Ovary (tissue), 9 donors: ENCODE measurements around the gene NDC80. TPM values are rescaled to one million over a fixed set of nuclear protein-coding genes. Genes with fewer than 3 reads are reported as not detected.

ENCODE experiments used
- DNase-seq, 5 donors: peaks; one replicate each; pipeline ENCODE4 v3.0.0-alpha.2; 2019 to 2020
- H3K27ac ChIP-seq, 2 donors: fragments of 200-600 bp; one replicate each; pipeline versions ENCODE4 v1.5.1 to v1.8.0; 2019 to 2022
- H3K27me3 ChIP-seq: fragments of 200-600 bp; one replicate; pipeline ENCODE4 v1.8.0; 2022
- H3K36me3 ChIP-seq: fragments of 200-600 bp; sonication (generic); one replicate; pipeline ENCODE4 v1.5.1; 2019
- H3K4me1 ChIP-seq: one replicate; pipeline ENCODE4 v1.8.1; 2013; ENCODE audit warnings: mild to moderate bottlenecking, moderate library complexity; ENCODE audit not compliant: insufficient read depth
- H3K4me3 ChIP-seq: fragments of 200-600 bp; sonication (generic); one replicate; pipeline ENCODE4 v1.5.1; 2017
- H3K9me3 ChIP-seq, 2 donors: fragments of 200-600 bp in 1 of 2; sonication (generic) in 1 of 2; one replicate each; pipeline versions ENCODE4 v1.5.1 to v1.8.1; 2013 to 2019; ENCODE audit warnings: mild to moderate bottlenecking in 1 of 2, moderate library complexity in 1 of 2
- CTCF ChIP-seq, 3 donors: fragments of 450-650 bp in 2 of 3; fragments of 200-600 bp in 1 of 3; IDR thresholded peaks; one replicate each; pipeline versions ENCODE4 v1.5.1 to v1.8.0; 2016 to 2022; ENCODE audit warnings: antibody characterized with exemption in 3 of 3, mild to moderate bottlenecking in 1 of 3
- EP300 ChIP-seq: sonication (generic); formaldehyde crosslinking; IDR thresholded peaks from one replicate; pipeline ENCODE4 v1.6.1; 2017; ENCODE audit warnings: antibody characterized with exemption
- POLR2A ChIP-seq: fragments of 450-650 bp; IDR thresholded peaks from one replicate; pipeline ENCODE4 v1.6.1; 2017; ENCODE audit warnings: antibody characterized with exemption, mild to moderate bottlenecking, moderate library complexity
- WGBS, 3 donors: extraction: QIAGEN DNeasy Blood & Tissue Kit in 1 of 3; methylation state at CpG; one replicate each; pipeline versions ENCODE4 v1.1.5 to v1.1.7; 2013 to 2017; 5-methylcytosine and 5-hydroxymethylcytosine counted together
- intact Hi-C, 4 donors: fragments of 100-400 bp; cut with DNase I; formaldehyde crosslinking; loops; one replicate each; pipeline versions ENCODE4 v1.11.0 to v1.15.1; 2022 to 2023
- polyA plus RNA-seq, 2 donors: library from polyadenylated mRNA; stranded (reverse); fragments of 200-250 nt in 1 of 2; fragments of 350-450 nt in 1 of 2; fragmentation: Illumina TruSeq in 1 of 2; extraction: RNeasy Lipid Tissue Mini Kit (QIAGEN cat#74804) in 1 of 2; gene quantifications; one replicate each; pipeline ENCODE4 v1.2.3, GENCODE V29; 2013 to 2014
- total RNA-seq, 7 donors: library from RNA; depleted of rRNA in 2 of 7; stranded (reverse); fragments of >200 nt in 2 of 7; fragmentation: NEBNext Ultra II Directional in 3 of 7; extraction: Animal tissue kit (Norgen Biotek cat#: 25700) in 3 of 7; gene quantifications; one replicate each; pipeline versions ENCODE4 v1.1.0 to v1.2.4, GENCODE V29; 2016 to 2023
- donor health status: DM: no; HTN: no; CAD: no; lungs with moderate emphysema.
- donor health status: DM: no; HTN: no; CAD: no.
- donor health status: Bipolar disorder and iron deficiency.
- donor health status: DM: yes; HTN: yes; CAD: no.
- donor health status: DM: no; HTN: no; CAD: no.
- donor health status: DM: yes; HTN: yes; CAD: no.

The NDC80 gene
- total and polyA plus RNA-seq, 9 donors = 0.13 to 2.5 (median 0.36) TPM; not detected in 2

- WGBS, 3 donors = 73 to 82% (median 78%) methylated on average over 5 of the region's 5 CpGs
- intact Hi-C loops = no loop called here
Observed at GRCh38 chr18:2625217-2625616, 53.9 kb downstream of the NDC80 start.

DNA sequence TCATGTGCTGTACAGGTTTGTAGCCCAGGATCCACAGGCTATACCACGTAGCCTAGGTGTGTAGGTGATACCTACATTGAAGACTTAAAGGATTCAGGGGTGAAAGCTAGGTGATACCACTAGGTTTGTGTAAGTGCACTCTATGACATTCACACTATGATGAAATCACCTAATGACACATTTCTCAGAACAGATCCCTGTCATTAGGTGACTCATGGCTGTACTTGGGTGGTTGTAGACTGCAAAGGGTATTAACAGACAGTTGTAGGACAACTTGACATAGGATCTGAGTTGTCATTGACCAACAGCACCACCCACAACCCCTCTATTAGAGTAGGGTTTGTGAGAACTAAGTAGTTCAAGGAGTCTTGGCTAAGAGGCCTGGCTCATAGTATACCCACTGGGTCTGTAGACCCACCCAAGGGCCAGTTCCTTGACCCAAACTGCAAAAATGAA is 56.5 kb downstream of the NDC80 start:
- no peak overlapping the region for H3K4me3 ChIP-seq
- no peaks in the 10 kb centered on the region for H3K27me3 ChIP-seq
- 83 to 97% (median 92%) methylated on average over 1 of the region's 1 CpG for WGBS, 3 donors
- H3K27ac ChIP-seq = no peak overlapping the region
- no peaks in the 10 kb centered on the region for H3K36me3 ChIP-seq
- intact Hi-C loops = no loop called here
- H3K9me3 ChIP-seq = no peaks in the 10 kb centered on the region
- TF ChIP-seq POLR2A (no peak), CTCF (IDR thresholded peaks at IDR 0.05) (no peak), EP300 (no peak)
- no peak for DNase-seq
- H3K4me1 ChIP-seq = no peaks in the 10 kb centered on the region

More at GRCh38 chr18:2625217-2625616, 53.9 kb downstream of the NDC80 start:
- DNase-seq = no peak
- Histone ChIP-seq H3K9me3 (no peaks in the 10 kb centered on the region), H3K4me3 (no peak overlapping the region), H3K36me3 (no peaks in the 10 kb centered on the region), H3K27ac (no peak overlapping the region), H3K4me1 (no peaks in the 10 kb centered on the region), H3K27me3 (no peaks in the 10 kb centered on the region)
- TF ChIP-seq POLR2A (no peak), CTCF (IDR thresholded peaks at IDR 0.05) (no peak), EP300 (no peak)

DNA sequence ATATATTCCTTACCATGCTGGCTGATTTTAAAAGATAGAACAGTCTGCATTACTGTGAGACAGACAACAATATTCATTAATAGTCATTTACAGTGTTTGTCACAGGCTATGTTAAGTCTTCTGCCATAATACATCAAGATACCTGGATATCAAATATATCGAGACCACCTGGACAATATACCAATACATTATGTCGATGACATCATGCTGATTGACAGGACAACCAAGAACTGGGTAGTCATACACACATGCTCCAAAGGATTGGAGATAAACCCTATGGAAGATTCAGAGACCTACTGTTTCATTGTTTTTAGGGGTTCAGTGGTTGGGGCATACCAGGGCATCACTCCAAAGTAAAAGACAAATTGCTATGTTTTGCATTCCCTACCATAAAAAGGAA is 57.6 kb downstream of the NDC80 start:
- no peak overlapping the region for H3K4me3 ChIP-seq
- H3K9me3 ChIP-seq = no peaks in the 10 kb centered on the region
- no peaks in the 10 kb centered on the region for H3K4me1 ChIP-seq
- H3K36me3 ChIP-seq = no peaks in the 10 kb centered on the region
- TF ChIP-seq POLR2A = no peak
- no peak for TF ChIP-seq EP300
- no peak for TF ChIP-seq CTCF (IDR thresholded peaks at IDR 0.05)
- intact Hi-C loops = no loop called here
- H3K27me3 ChIP-seq = no peaks in the 10 kb centered on the region
- WGBS, 3 donors = 48 to 76% (median 75%) methylated on average over 2 of the region's 2 CpGs
- no peak for DNase-seq
- H3K27ac ChIP-seq = no peak overlapping the region

DNA sequence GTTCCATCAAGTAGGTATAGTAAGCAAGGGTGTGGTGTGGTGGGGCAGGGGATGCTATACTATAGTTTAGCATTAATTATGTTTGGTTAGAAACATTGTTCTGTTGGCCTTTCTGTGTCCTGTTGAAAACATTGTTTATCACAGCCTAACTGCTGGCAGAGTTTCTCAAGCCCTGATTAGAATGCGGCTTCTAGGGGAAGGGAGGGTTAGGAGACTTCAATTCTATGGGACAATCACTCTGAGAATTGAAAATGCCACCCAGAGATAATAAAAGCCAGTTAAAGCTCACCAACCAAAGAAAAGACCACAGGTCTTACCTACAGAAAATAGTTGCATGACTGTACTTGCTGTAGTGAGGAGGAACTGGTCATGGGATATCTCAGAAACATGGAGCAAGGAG is 64.2 kb downstream of the NDC80 start:
- Histone ChIP-seq H3K27ac (no peak overlapping the region), H3K27me3 (no peaks in the 10 kb centered on the region), H3K36me3 (no peaks in the 10 kb centered on the region), H3K4me3 (no peak overlapping the region), H3K4me1 (peaks cover 3% of the 10 kb centered on the region), H3K9me3 (no peaks in the 10 kb centered on the region)
- no peak for TF ChIP-seq POLR2A
- no peak for TF ChIP-seq CTCF (IDR thresholded peaks at IDR 0.05)
- TF ChIP-seq EP300 = no peak
- 29 to 53% (median 47%) methylated on average over 1 of the region's 1 CpG for WGBS, 3 donors
- intact Hi-C loops = no loop called here
- DNase-seq = no peak
